GM20000 (cell line): ENCODE results near the gene ZCCHC7.

ENCODE experiments used
- DNase-seq: peaks from one replicate; pipeline ENCODE4 v3.0.0; 2012; ENCODE audit warnings: low spot score
- CTCF ChIP-seq: IDR thresholded peaks from 2 replicates; pipeline ENCODE4 v1.5.1; 2012; ENCODE audit warnings: mild to moderate bottlenecking, control low read depth; ENCODE audit errors: extremely low read depth, missing control alignments

ZCCHC7 gene

GRCh38 chr9:37094751-37095150 is 25.6 kb upstream of the ZCCHC7 start:
- TF ChIP-seq CTCF = no peak
- no peak for DNase-seq

DNA sequence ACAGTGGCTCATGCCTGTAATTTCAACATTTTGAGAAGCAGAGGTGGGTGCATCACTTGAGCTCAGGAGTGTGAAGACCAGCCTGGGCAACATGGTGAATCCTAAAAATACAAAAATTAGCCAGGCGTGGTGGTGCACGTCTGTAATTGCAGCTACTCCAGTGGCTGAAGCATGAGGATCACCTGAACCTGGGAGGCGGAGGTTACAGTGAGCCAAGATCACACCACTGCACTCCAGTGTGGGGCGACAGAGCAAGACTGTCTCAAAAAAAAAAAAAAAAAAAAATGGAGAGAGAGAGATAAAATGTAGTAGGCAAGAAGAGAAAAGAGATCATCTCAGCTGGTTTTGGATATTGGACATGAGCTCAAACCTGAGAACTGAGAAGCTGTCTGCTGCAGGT is 23.7 kb upstream of the ZCCHC7 start:
- no peak for TF ChIP-seq CTCF
- DNase-seq = no peak

DNA sequence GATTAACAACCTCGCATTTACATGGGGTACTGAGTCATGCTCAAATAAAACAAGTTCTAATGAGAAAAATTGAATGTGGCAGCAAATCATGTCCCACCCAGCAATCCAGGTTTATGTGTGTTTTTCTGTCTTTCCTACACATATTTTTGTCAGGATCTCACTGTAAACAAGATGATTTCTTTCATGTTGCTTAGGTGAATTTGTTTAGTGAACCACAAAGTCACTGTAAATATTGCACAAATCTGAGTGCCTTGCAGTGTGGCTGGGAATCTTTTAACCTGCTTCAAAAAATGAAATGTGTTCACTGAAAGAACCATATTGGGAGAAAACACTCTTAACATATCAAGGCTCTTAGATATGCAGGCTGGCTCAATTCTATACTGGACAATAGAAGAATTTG is 23.1 kb upstream of the ZCCHC7 start:
- DNase-seq = no peak
- no peak for TF ChIP-seq CTCF

DNA sequence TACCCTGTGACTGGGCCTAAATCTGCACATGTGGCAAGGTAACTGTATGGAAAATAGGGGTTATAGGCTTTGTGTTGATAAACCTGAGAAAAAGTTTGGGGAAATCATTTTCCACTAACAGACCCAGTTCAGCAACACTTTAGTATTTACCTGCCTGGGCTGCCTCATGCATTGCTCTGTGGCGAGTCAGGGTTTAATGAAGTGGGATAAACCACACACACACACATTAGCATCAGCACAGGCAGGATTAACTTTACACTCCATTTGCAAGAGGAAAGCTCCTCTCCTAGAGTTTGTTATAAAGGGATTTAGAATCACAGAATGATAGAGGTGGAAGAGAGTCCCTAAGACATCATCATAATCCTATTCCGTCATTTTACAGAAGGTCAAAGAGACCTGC is 20.0 kb upstream of the ZCCHC7 start:
- DNase-seq = no peak
- no peak for TF ChIP-seq CTCF

- DNase-seq = no peak
- TF ChIP-seq CTCF = no peak
Observed at GRCh38 chr9:37100741-37101140, 19.6 kb upstream of the ZCCHC7 start.

- no peak for TF ChIP-seq CTCF
- DNase-seq = no peak
Observed at GRCh38 chr9:37102486-37102885, 17.9 kb upstream of the ZCCHC7 start.

DNA sequence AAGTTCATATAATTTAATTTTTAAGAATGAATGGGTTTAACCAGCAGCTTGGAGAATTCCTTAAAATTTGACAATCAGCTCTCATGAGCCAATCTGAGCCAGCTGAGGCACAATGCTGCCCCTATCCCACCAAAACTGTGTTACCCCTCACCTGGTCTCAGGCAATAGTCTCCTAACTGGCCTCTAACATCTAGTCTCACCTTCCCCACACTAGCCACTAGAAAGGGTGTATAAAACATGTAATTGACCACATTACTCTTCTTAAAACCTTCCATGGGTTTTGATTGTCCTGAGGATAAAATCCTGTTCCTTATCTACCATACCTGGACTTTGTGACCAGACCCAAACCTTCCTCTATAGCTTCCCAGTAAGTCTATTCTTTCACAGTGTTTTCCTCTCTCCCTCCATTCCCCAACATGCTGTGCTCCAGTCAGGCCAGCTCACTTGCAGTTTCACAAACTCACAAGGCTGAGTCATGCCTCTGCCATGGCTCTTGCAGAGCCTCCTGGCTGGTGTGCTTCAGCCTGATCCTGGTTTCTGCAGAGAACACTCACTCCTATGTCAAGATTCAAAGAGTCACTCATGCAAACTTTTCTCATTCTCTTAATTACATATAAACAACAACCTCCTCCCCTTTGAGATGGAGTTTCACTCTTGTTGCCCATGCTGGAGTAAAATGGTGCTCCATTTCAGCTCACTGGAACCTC is 16.0 kb upstream of the ZCCHC7 start:
- no peak for DNase-seq
- no peak for TF ChIP-seq CTCF
